Liver (tissue), 3 donors: ENCODE measurements around the gene DIO3.

Experiments
- CTCF ChIP-seq: fragments of 150-350 bp; IDR thresholded peaks from 2 replicates; pipeline ENCODE4 v1.5.1; 2017; ENCODE audit warnings: improper control_type of control experiment, low read depth, low read length; ENCODE audit not compliant: missing input control
- FOXA2 ChIP-seq: IDR thresholded peaks from 2 replicates; pipeline ENCODE4 v1.6.1; 2016; ENCODE audit warnings: antibody characterized with exemption
- JUND ChIP-seq, 2 donors: IDR thresholded peaks; 2 replicates each; pipeline ENCODE4 v1.6.1; 2016; ENCODE audit warnings: antibody characterized with exemption in 2 of 2
- NR2F2 ChIP-seq: IDR thresholded peaks from 2 replicates; pipeline ENCODE4 v1.6.1; 2016; ENCODE audit warnings: antibody characterized with exemption
- RAD21 ChIP-seq, 2 donors: IDR thresholded peaks; 2 replicates each; pipeline ENCODE4 v1.6.1; 2016; ENCODE audit warnings: antibody characterized with exemption in 2 of 2, mild to moderate bottlenecking in 2 of 2
- REST ChIP-seq: IDR thresholded peaks from 2 replicates; pipeline ENCODE4 v1.6.1; 2016; ENCODE audit warnings: antibody characterized with exemption, mild to moderate bottlenecking
- TAF1 ChIP-seq: conservative IDR thresholded peaks from 2 replicates; pipeline ENCODE4 v1.6.1; 2016; ENCODE audit warnings: antibody characterized with exemption, mild to moderate bottlenecking
- YY1 ChIP-seq: IDR thresholded peaks from 2 replicates; pipeline ENCODE4 v1.6.1; 2016; ENCODE audit warnings: antibody characterized with exemption, mild to moderate bottlenecking
- ZBTB33 ChIP-seq: IDR thresholded peaks from 2 replicates; pipeline ENCODE4 v1.6.1; 2016; ENCODE audit warnings: antibody characterized with exemption
- TF ChIP-seq, protein P1 (sequence below): IDR thresholded peaks from 2 replicates; pipeline ENCODE4 v1.6.1; 2016; ENCODE audit warnings: antibody characterized with exemption
- TF ChIP-seq, protein P2 (sequence below): IDR thresholded peaks from 2 replicates; pipeline ENCODE4 v1.6.1; 2016; ENCODE audit warnings: antibody characterized with exemption
- donor health status: healthy.
- donor health status: healthy.

DNA sequence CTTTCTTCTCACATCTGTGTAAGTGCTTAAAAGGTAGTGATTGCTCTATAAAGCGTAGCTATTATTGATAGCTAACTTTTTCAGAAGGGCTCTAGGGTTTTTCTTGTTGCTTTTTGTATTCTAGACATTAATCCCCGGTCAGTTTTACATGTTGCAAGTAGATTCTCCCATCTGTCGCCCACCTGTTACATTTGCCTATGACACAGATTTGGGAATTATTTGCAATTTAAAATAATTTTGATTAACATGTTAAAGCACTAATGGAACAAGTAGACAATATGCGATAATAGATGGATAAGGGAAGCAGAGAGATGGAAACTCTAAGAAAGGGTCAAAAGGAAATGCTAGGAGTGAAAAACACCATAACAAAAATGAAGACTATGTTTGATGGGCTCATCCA, 44.5 kb downstream of the DIO3 start:
- TF ChIP-seq CTCF = no peak
- no peak for TF ChIP-seq RAD21 (IDR thresholded peaks at IDR 0.05)
- TF ChIP-seq, protein P1, sequence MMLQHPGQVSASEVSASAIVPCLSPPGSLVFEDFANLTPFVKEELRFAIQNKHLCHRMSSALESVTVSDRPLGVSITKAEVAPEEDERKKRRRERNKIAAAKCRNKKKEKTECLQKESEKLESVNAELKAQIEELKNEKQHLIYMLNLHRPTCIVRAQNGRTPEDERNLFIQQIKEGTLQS = no peak
- no peak for TF ChIP-seq NR2F2
- no peak for TF ChIP-seq REST
- TF ChIP-seq, protein P2, sequence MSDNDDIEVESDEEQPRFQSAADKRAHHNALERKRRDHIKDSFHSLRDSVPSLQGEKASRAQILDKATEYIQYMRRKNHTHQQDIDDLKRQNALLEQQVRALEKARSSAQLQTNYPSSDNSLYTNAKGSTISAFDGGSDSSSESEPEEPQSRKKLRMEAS = no peak
- TF ChIP-seq JUND (IDR thresholded peaks at IDR 0.05) = no peak
- TF ChIP-seq FOXA2 = no peak
- no peak for TF ChIP-seq YY1
- TF ChIP-seq ZBTB33 = no peak
- TF ChIP-seq TAF1 = no peak
